GM12875 (cell line): ENCODE results near the gene MYT1.

ENCODE experiments used
- H3K4me3 ChIP-seq: one replicate; pipeline ENCODE4 v1.5.1; 2011; ENCODE audit warnings: low read depth, low read length, control low read depth
- TF ChIP-seq, protein P1 (sequence below): IDR thresholded peaks from 2 replicates; pipeline ENCODE4 v1.5.1; 2011; ENCODE audit warnings: low read depth, mild to moderate bottlenecking, control low read depth, inconsistent platforms, low read length, moderate library complexity, borderline replicate concordance; ENCODE audit not compliant: insufficient read depth

MYT1 gene

DNA sequence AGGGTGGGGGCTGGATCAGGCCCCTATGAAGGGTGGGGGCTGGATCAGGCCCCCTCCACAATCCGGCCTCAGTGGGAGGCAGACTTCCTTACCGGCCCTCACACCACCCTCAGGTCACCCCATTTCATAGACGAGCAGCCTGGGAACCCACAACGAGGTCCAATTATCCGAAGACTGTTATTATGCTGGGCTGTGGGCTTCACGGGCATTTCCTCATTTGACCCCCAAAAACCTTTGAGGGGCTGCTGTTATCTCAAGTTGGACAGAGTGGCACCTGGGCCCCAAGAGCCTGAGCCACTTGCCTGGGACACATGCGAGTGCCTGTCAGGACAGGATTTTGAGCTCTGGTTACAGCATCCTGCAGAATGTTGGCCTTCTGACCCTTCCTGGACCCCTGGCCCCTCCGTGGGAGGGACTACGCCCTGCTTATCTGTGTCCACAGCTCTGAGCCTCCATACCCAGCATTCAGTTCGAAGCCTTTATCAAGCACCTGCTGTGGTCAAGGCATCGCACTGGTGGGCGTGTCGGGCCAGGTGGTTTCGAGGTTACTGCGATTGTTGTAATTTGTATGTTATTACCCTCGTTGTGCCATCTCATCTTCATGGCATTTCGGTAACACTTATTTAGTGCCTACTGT, 56.8 kb downstream of the MYT1 start:
- H3K4me3 ChIP-seq: no peak overlapping the region
- TF ChIP-seq, protein P1, sequence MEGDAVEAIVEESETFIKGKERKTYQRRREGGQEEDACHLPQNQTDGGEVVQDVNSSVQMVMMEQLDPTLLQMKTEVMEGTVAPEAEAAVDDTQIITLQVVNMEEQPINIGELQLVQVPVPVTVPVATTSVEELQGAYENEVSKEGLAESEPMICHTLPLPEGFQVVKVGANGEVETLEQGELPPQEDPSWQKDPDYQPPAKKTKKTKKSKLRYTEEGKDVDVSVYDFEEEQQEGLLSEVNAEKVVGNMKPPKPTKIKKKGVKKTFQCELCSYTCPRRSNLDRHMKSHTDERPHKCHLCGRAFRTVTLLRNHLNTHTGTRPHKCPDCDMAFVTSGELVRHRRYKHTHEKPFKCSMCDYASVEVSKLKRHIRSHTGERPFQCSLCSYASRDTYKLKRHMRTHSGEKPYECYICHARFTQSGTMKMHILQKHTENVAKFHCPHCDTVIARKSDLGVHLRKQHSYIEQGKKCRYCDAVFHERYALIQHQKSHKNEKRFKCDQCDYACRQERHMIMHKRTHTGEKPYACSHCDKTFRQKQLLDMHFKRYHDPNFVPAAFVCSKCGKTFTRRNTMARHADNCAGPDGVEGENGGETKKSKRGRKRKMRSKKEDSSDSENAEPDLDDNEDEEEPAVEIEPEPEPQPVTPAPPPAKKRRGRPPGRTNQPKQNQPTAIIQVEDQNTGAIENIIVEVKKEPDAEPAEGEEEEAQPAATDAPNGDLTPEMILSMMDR: no peak

GRCh38 chr20:64222291-64222735, 58.1 kb downstream of the MYT1 start:
- H3K4me3 ChIP-seq: no peak overlapping the region

DNA sequence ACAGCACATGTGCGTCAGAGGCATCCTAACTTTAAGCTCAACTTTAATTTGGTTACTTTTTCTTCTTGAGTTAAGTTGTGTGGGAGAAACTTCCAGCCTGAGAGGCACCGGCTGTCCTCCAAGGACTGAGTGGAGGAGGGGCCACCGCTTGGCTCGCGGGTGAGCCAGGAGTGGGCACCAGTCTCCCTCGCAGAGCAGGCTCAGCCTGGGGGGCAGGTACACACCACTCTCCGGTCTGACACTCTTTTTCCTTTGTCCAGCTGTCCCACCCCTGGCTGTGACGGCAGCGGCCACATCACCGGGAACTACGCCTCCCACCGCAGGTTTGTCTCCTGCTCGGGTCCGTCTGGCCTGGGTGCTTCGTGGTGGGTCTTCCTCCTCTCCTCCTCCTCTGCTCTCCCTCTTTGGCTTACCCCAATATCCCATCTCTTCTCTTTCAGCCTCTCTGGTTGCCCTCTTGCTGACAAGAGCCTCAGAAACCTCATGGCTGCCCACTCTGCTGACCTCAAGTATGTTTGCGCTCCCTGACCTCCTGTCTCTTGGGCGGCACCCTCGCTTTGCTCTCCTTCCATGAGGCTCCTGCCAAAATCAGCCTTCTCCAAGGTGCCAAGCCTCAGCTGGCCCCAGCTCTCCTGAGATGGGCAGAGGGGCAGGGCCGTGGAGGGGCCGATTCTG, 58.7 kb downstream of the MYT1 start:
- no peak overlapping the region for H3K4me3 ChIP-seq
- TF ChIP-seq, protein P1: no peak

More at GRCh38 chr20:64222291-64222735, 58.1 kb downstream of the MYT1 start:
- TF ChIP-seq, protein P1: no peak

DNA sequence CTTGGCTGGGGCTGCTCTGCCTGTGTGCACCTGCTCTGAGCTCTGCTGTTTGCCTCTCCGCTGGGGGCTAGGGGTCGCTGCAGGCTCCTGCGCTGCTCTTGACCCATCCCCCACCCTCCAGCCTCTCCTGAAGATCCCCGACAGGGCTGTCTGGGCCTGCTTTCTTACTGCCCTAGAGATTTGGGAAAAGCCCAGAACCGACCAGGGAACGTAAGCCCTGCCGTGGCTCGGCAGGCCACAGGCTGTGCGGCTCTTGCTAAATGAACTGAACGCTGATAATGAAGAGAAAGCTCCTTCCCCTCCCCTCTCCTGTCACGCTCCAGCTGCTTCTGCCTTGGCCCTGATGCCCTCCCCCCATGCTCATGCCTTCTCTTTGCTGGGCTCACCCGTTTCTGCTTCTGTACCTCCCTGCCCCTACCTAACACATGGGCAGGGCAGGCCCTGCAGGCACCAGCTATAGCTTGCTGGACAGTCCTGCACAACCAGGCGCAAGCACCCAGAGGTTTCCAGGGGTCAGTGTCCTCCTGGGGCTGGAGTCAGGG, 59.3 kb downstream of the MYT1 start:
- H3K4me3 ChIP-seq: no peak overlapping the region
- TF ChIP-seq, protein P1: peak; percentile 29; the same call in 1 of the 2 replicates

- TF ChIP-seq, protein P1: no peak
Measured at GRCh38 chr20:64224351-64225170, 60.3 kb downstream of the MYT1 start.

DNA sequence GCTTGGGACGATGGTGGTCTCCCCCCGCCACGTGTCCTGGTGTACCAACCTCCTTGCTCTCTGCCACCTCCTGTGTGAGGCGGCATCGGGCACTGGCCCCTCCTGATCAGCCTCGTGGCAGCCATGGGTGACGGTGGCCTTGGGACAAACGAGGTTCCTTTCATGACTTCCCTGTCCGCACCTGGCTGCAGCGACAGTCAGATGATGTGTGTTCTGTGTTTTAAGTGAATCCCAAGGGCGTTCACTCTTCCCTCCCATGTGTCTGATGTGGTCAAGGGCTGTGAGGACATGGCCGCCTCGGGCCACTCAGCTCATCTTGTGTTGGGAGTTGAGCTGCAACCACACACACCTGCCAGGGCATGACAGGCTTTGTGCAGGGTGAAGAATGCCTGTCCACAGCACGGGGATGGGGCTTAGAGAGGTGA, 60.9 kb downstream of the MYT1 start:
- TF ChIP-seq, protein P1: no peak

More at GRCh38 chr20:64224351-64225170, 60.3 kb downstream of the MYT1 start:
- H3K4me3 ChIP-seq: no peak overlapping the region

More for the DNA sequence above, 60.9 kb downstream of the MYT1 start:
- no peak overlapping the region for H3K4me3 ChIP-seq
